Mesenchymal stem cell (in vitro differentiated cells and primary cell): ENCODE data around the gene CHRNB1.

Experiments
- DNase-seq: peaks from one replicate; pipeline ENCODE4 v3.0.0-alpha.2; 2013
- H2AFZ ChIP-seq: one replicate; pipeline ENCODE4 v1.6.1; 2013; ENCODE audit warnings: low read depth, mild to moderate bottlenecking, control low read depth, inconsistent platforms, low read length, moderate library complexity
- H2AK5ac ChIP-seq: 2 replicates; pipeline ENCODE4 v1.6.1; 2013; ENCODE audit warnings: low read length, moderate library complexity, mild to moderate bottlenecking, inconsistent platforms; ENCODE audit not compliant: severe bottlenecking
- H2BK120ac ChIP-seq: one replicate; pipeline ENCODE4 v1.6.1; 2013; ENCODE audit warnings: low read depth, mild to moderate bottlenecking, inconsistent platforms, low read length, moderate library complexity
- H2BK12ac ChIP-seq, 2 experiments: one replicate each; pipeline ENCODE4 v1.6.1; 2013; ENCODE audit warnings: inconsistent platforms in 2 of 2, low read length in 2 of 2, mild to moderate bottlenecking in 2 of 2, moderate library complexity in 2 of 2, control low read depth in 1 of 2
- H2BK15ac ChIP-seq: one replicate; pipeline ENCODE4 v1.6.1; 2013; ENCODE audit warnings: mild to moderate bottlenecking, low read depth, inconsistent platforms; ENCODE audit not compliant: poor library complexity, severe bottlenecking
- H2BK5ac ChIP-seq: 2 replicates; pipeline ENCODE4 v1.6.1; 2013; ENCODE audit warnings: low read depth, mild to moderate bottlenecking, low read length, control low read depth, inconsistent platforms; ENCODE audit not compliant: poor library complexity, severe bottlenecking
- H3K14ac ChIP-seq, 2 experiments: one replicate each; pipeline ENCODE4 v1.6.1; 2013; ENCODE audit warnings: inconsistent platforms in 2 of 2, low read length in 2 of 2, control low read depth in 1 of 2, mild to moderate bottlenecking in 1 of 2, moderate library complexity in 1 of 2
- H3K18ac ChIP-seq, 2 experiments: one replicate each; pipeline ENCODE4 v1.6.1; 2013; ENCODE audit warnings: inconsistent platforms in 2 of 2, low read length in 2 of 2, control low read depth in 1 of 2, low read depth in 1 of 2, mild to moderate bottlenecking in 1 of 2
- H3K23ac ChIP-seq, 2 experiments: one replicate each; pipeline ENCODE4 v1.6.1; 2013; ENCODE audit warnings: inconsistent platforms in 2 of 2, low read length in 2 of 2, mild to moderate bottlenecking in 2 of 2, moderate library complexity in 2 of 2, control low read depth in 1 of 2
- H3K27ac ChIP-seq: 2 replicates; pipeline ENCODE4 v1.5.1; 2013; ENCODE audit warnings: mild to moderate bottlenecking, moderate library complexity, low read length, control low read depth, inconsistent platforms; ENCODE audit not compliant: poor library complexity, severe bottlenecking
- H3K27me3 ChIP-seq, 2 experiments: 2 replicates each; pipeline versions ENCODE4 v1.6.1 to v1.7.0; 2013; ENCODE audit warnings: low read length in 2 of 2, mild to moderate bottlenecking in 2 of 2, moderate library complexity in 2 of 2, control low read depth in 1 of 2, inconsistent platforms in 1 of 2; ENCODE audit not compliant: control insufficient read depth in 1 of 2, insufficient read depth in 1 of 2
- H3K36me3 ChIP-seq, 2 experiments: 2 replicates each; pipeline versions ENCODE4 v1.6.1 to v1.7.0; 2013; ENCODE audit warnings: low read length in 2 of 2, control low read depth in 1 of 2, inconsistent platforms in 1 of 2, low read depth in 1 of 2, mild to moderate bottlenecking in 1 of 2; ENCODE audit not compliant: insufficient read depth in 2 of 2, control insufficient read depth in 1 of 2
- H3K4ac ChIP-seq, 2 experiments: one replicate each; pipeline ENCODE4 v1.6.1; 2013; ENCODE audit warnings: inconsistent platforms in 2 of 2, low read length in 2 of 2, mild to moderate bottlenecking in 2 of 2, moderate library complexity in 2 of 2, control low read depth in 1 of 2, low read depth in 1 of 2
- H3K4me1 ChIP-seq: 2 replicates; pipeline ENCODE4 v1.6.1; 2013; ENCODE audit warnings: low read depth, low read length, control low read depth; ENCODE audit not compliant: control insufficient read depth, insufficient read depth
- H3K4me2 ChIP-seq: 2 replicates; pipeline ENCODE4 v1.6.1; 2013; ENCODE audit warnings: low read length, mild to moderate bottlenecking, inconsistent platforms; ENCODE audit not compliant: poor library complexity, severe bottlenecking
- H3K4me3 ChIP-seq, 2 experiments: 2 replicates each; pipeline versions ENCODE4 v1.5.1 to v1.7.0; 2013; ENCODE audit warnings: low read length in 2 of 2, mild to moderate bottlenecking in 2 of 2, control low read depth in 1 of 2, low read depth in 1 of 2; ENCODE audit not compliant: insufficient read depth in 1 of 2
- H3K79me1 ChIP-seq: replicated peaks from 2 replicates; pipeline ENCODE4 v1.6.1; 2013; ENCODE audit warnings: mild to moderate bottlenecking, control low read depth, low read length, inconsistent platforms; ENCODE audit not compliant: poor library complexity, severe bottlenecking
- H3K9ac ChIP-seq: 2 replicates; pipeline ENCODE4 v1.7.0; 2013; ENCODE audit warnings: mild to moderate bottlenecking, low read length, moderate library complexity
- H3K9me3 ChIP-seq: 2 replicates; pipeline ENCODE4 v1.7.0; 2013; ENCODE audit warnings: mild to moderate bottlenecking, low read length; ENCODE audit not compliant: control insufficient read depth
- H4K8ac ChIP-seq: one replicate; pipeline ENCODE4 v1.6.1; 2013; ENCODE audit warnings: inconsistent platforms, mild to moderate bottlenecking, low read length, moderate library complexity
- H4K91ac ChIP-seq: one replicate; pipeline ENCODE4 v1.6.1; 2013; ENCODE audit warnings: mild to moderate bottlenecking, low read length, inconsistent platforms
- WGBS: methylation state at CpG from one replicate; pipeline ENCODE4 v1.1.7; 2013; ENCODE audit warnings: mixed read lengths; 5-methylcytosine and 5-hydroxymethylcytosine counted together

Gene CHRNB1

GRCh38 chr17:7465597-7466275 lies 20.9 kb downstream of the CHRNB1 start:
- H3K14ac ChIP-seq = no peak overlapping the region
- H3K18ac ChIP-seq = no peak overlapping the region
- no peak overlapping the region for H3K4ac ChIP-seq
- H4K91ac ChIP-seq = no peak overlapping the region
- H2BK12ac ChIP-seq = no peak overlapping the region
- 98% methylated on average over 33 of the region's 33 CpGs for WGBS
- no peaks in the 10 kb centered on the region for H3K27me3 ChIP-seq
- H3K4me1 ChIP-seq = peaks cover 8% of the 10 kb centered on the region
- no peak overlapping the region for H2BK5ac ChIP-seq
- no peaks in the 10 kb centered on the region for H3K9me3 ChIP-seq
- peaks cover 49% of the 10 kb centered on the region for H3K79me1 ChIP-seq
- no peak overlapping the region for H3K4me2 ChIP-seq
- peak overlapping the region in 1 of 2 experiments; percentile 29 for H3K4me3 ChIP-seq
- no peak for DNase-seq
- no peak overlapping the region for H2AK5ac ChIP-seq
- H3K23ac ChIP-seq = no peak overlapping the region
- H2AFZ ChIP-seq = no peak overlapping the region
- no peak overlapping the region for H3K27ac ChIP-seq
- H2BK120ac ChIP-seq = no peak overlapping the region
- H4K8ac ChIP-seq = no peak overlapping the region
- H3K36me3 ChIP-seq = peaks cover 59 to 67% of the 10 kb centered on the region in 2 experiments
- no peak overlapping the region for H3K9ac ChIP-seq
- peak overlapping the region; percentile 80 for H2BK15ac ChIP-seq

GRCh38 chr17:7466318-7466638 lies 21.4 kb downstream of the CHRNB1 start:
- H3K27me3 ChIP-seq = no peaks in the 10 kb centered on the region
- no peak overlapping the region for H3K4me2 ChIP-seq
- peak overlapping the region in 1 of 2 experiments; percentile 33 for H2BK12ac ChIP-seq
- peaks cover 47% of the 10 kb centered on the region for H3K79me1 ChIP-seq
- peak overlapping the region; percentile 80 for H2BK15ac ChIP-seq
- no peak for DNase-seq
- no peak overlapping the region for H3K4ac ChIP-seq
- H3K27ac ChIP-seq = no peak overlapping the region
- no peaks in the 10 kb centered on the region for H3K9me3 ChIP-seq
- peak overlapping the region; percentile 50 for H4K8ac ChIP-seq
- no peak overlapping the region for H3K23ac ChIP-seq
- H4K91ac ChIP-seq = peak overlapping the region; percentile 73
- peak overlapping the region; percentile 42 for H3K9ac ChIP-seq
- H2BK120ac ChIP-seq = no peak overlapping the region
- H3K18ac ChIP-seq = no peak overlapping the region
- H2AFZ ChIP-seq = no peak overlapping the region
- WGBS = 99% methylated on average over 9 of the region's 9 CpGs
- H3K36me3 ChIP-seq = peaks cover 56 to 61% of the 10 kb centered on the region in 2 experiments
- no peak overlapping the region for H2BK5ac ChIP-seq
- H2AK5ac ChIP-seq = no peak overlapping the region
- H3K4me3 ChIP-seq = no peak overlapping the region
- H3K14ac ChIP-seq = no peak overlapping the region
- H3K4me1 ChIP-seq = peaks cover 8% of the 10 kb centered on the region

GRCh38 chr17:7466639-7467341 lies 21.9 kb downstream of the CHRNB1 start:
- H3K27ac ChIP-seq = no peak overlapping the region
- peak; percentile 46 for DNase-seq
- no peak overlapping the region for H2AFZ ChIP-seq
- peaks cover 51 to 56% of the 10 kb centered on the region in 2 experiments for H3K36me3 ChIP-seq
- no peaks in the 10 kb centered on the region for H3K9me3 ChIP-seq
- H4K91ac ChIP-seq = peak overlapping the region; percentile 73
- no peak overlapping the region for H3K18ac ChIP-seq
- H3K23ac ChIP-seq = no peak overlapping the region
- peak overlapping the region; percentile 50 for H4K8ac ChIP-seq
- peaks cover 9% of the 10 kb centered on the region for H3K4me1 ChIP-seq
- H3K4ac ChIP-seq = no peak overlapping the region
- peak overlapping the region; percentile 42 for H3K9ac ChIP-seq
- no peak overlapping the region for H2BK120ac ChIP-seq
- no peak overlapping the region for H2BK5ac ChIP-seq
- peak overlapping the region in 1 of 2 experiments; percentile 33 for H2BK12ac ChIP-seq
- whole genome bisulfite sequencing = 97% methylated on average over 15 of the region's 16 CpGs
- H2BK15ac ChIP-seq = no peak overlapping the region
- peaks cover 47% of the 10 kb centered on the region for H3K79me1 ChIP-seq
- no peak overlapping the region for H3K4me3 ChIP-seq
- no peak overlapping the region for H2AK5ac ChIP-seq
- no peak overlapping the region for H3K14ac ChIP-seq
- H3K27me3 ChIP-seq = no peaks in the 10 kb centered on the region
- H3K4me2 ChIP-seq = no peak overlapping the region

GRCh38 chr17:7467498-7467897 lies 22.6 kb downstream of the CHRNB1 start:
- no peak overlapping the region for H2AFZ ChIP-seq
- H3K23ac ChIP-seq = no peak overlapping the region
- no peak overlapping the region for H3K4ac ChIP-seq
- H3K9me3 ChIP-seq = no peaks in the 10 kb centered on the region
- H3K4me2 ChIP-seq = no peak overlapping the region
- no peak overlapping the region for H3K27ac ChIP-seq
- no peak overlapping the region for H2BK5ac ChIP-seq
- no peak overlapping the region for H2BK120ac ChIP-seq
- 95% methylated on average over 3 of the region's 3 CpGs for WGBS
- no peak overlapping the region for H4K8ac ChIP-seq
- no peak overlapping the region for H3K18ac ChIP-seq
- DNase-seq = no peak
- no peak overlapping the region for H2BK15ac ChIP-seq
- no peaks in the 10 kb centered on the region for H3K27me3 ChIP-seq
- no peak overlapping the region for H3K4me3 ChIP-seq
- peaks cover 10% of the 10 kb centered on the region for H3K4me1 ChIP-seq
- no peak overlapping the region for H4K91ac ChIP-seq
- no peak overlapping the region for H2AK5ac ChIP-seq
- peaks cover 41% of the 10 kb centered on the region for H3K79me1 ChIP-seq
- H3K14ac ChIP-seq = no peak overlapping the region
- H3K9ac ChIP-seq = no peak overlapping the region
- H3K36me3 ChIP-seq = peaks cover 43 to 49% of the 10 kb centered on the region in 2 experiments
- no peak overlapping the region for H2BK12ac ChIP-seq
